H1 (cell line): ENCODE measurements around the gene BTD. TPM values are rescaled to one million over a fixed set of nuclear protein-coding genes. Genes with fewer than 3 reads are reported as not detected.

Experiments used
- CTCF ChIA-PET: fragments of 300-600 bp; sonication (Branson Sonifier 250); formaldehyde crosslinking; loops from one replicate; lab custom pipeline; 2021; ENCODE audit not compliant: partially characterized antibody; lab: Charles Lee
- POLR2A ChIA-PET: fragments of 300-600 bp; sonication (Branson Sonifier 250); formaldehyde crosslinking; loops from one replicate; lab custom pipeline; 2021; ENCODE audit warnings: inconsistent platforms; ENCODE audit not compliant: partially characterized antibody; lab: Charles Lee
- DNase-seq, 2 experiments: peaks; one replicate each; pipeline versions ENCODE4 v3.0.0 to v3.0.0-alpha.2; 2010 to 2022; ENCODE audit warnings: low spot score in 2 of 2, low read depth in 1 of 2, mixed read lengths in 1 of 2
- FAIRE-seq: peaks from 2 replicates; lab custom pipeline; 2011; peaks lifted over from hg19 to GRCh38; lab: Jason Lieb, UNC
- H2AFZ ChIP-seq: 2 replicates; pipeline ENCODE4 v1.8.1; 2012; ENCODE audit warnings: low read length, inconsistent platforms
- H2AK5ac ChIP-seq: 2 replicates; pipeline ENCODE4 v1.6.1; 2013; ENCODE audit warnings: low read depth, low read length
- H2BK120ac ChIP-seq: replicated peaks from 2 replicates; pipeline ENCODE3; 2013; ENCODE audit warnings: low read depth, low read length, inconsistent platforms
- H2BK12ac ChIP-seq: 2 replicates; pipeline ENCODE4 v1.6.1; 2013; ENCODE audit warnings: low read depth, low read length
- H2BK15ac ChIP-seq: 2 replicates; pipeline ENCODE4 v1.6.1; 2013; ENCODE audit warnings: low read length
- H2BK20ac ChIP-seq: 2 replicates; pipeline ENCODE4 v1.6.1; 2013; ENCODE audit warnings: low read length
- H2BK5ac ChIP-seq: 2 replicates; pipeline ENCODE4 v1.6.1; 2013; ENCODE audit warnings: low read depth, low read length
- H3K14ac ChIP-seq: 2 replicates; pipeline ENCODE4 v1.6.1; 2013; ENCODE audit warnings: inconsistent platforms; ENCODE audit not compliant: insufficient read length
- H3K18ac ChIP-seq: 2 replicates; pipeline ENCODE4 v1.6.1; 2013; ENCODE audit warnings: low read length; ENCODE audit errors: extremely low read depth
- H3K23ac ChIP-seq: 2 replicates; pipeline ENCODE4 v1.6.1; 2013; ENCODE audit warnings: inconsistent platforms; ENCODE audit not compliant: insufficient read length
- H3K23me2 ChIP-seq: 2 replicates; pipeline ENCODE4 v1.6.1; 2013; ENCODE audit warnings: low read depth, low read length
- H3K27ac ChIP-seq: 2 replicates; pipeline ENCODE4 v1.6.1; 2011; ENCODE audit warnings: low read depth, low read length, inconsistent platforms
- H3K27me3 ChIP-seq, 4 experiments: replicated peaks in 1 of 4; 1 replicate in 1 of 4; 2 replicates in 3 of 4; pipeline versions ENCODE4 v1.6.1 to v1.8.1; 2011 to 2013; ENCODE audit warnings: low read length in 3 of 4, mild to moderate bottlenecking in 3 of 4, inconsistent platforms in 2 of 4, mixed read lengths in 2 of 4, moderate library complexity in 1 of 4; ENCODE audit not compliant: control insufficient read depth in 3 of 4, insufficient read depth in 3 of 4; ENCODE audit errors: extremely low read depth in 1 of 4
- H3K36me3 ChIP-seq, 4 experiments: 2 replicates each; pipeline versions ENCODE4 v1.6.1 to v1.8.1; 2011 to 2013; ENCODE audit warnings: mild to moderate bottlenecking in 4 of 4, low read length in 3 of 4, moderate library complexity in 2 of 4, control low read depth in 1 of 4, inconsistent platforms in 1 of 4; ENCODE audit not compliant: insufficient read depth in 4 of 4, control insufficient read depth in 2 of 4
- H3K4ac ChIP-seq: replicated peaks from 2 replicates; pipeline ENCODE3; 2013; ENCODE audit warnings: low read length, low read depth, mixed read lengths, inconsistent platforms; ENCODE audit not compliant: insufficient read length
- H3K4me1 ChIP-seq, 4 experiments: replicated peaks in 1 of 4; 1 replicate in 1 of 4; 2 replicates in 3 of 4; pipeline versions ENCODE4 v1.6.1 to v1.8.1; 2011 to 2013; ENCODE audit warnings: low read length in 3 of 4, inconsistent platforms in 2 of 4, mixed read lengths in 1 of 4; ENCODE audit not compliant: insufficient read depth in 4 of 4, control insufficient read depth in 3 of 4
- H3K4me2 ChIP-seq, 2 experiments: 2 replicates each; pipeline versions ENCODE4 v1.6.1 to v1.8.1; 2011 to 2013; ENCODE audit warnings: low read depth in 2 of 2, low read length in 2 of 2, control low read depth in 1 of 2, inconsistent platforms in 1 of 2, mild to moderate bottlenecking in 1 of 2; ENCODE audit not compliant: insufficient read depth in 1 of 2
- H3K4me3 ChIP-seq, 4 experiments: fragments of 200-600, 300-600 bp in 1 of 4; sonication (generic), shearing (Covaris generic), sonication (Bioruptor Twin) in 1 of 4; 2 replicates each; pipeline versions ENCODE4 v1.5.1 to v1.8.1; 2011 to 2016; ENCODE audit warnings: low read length in 4 of 4, low read depth in 3 of 4, control low read depth in 2 of 4, inconsistent platforms in 2 of 4, mild to moderate bottlenecking in 2 of 4, mixed read lengths in 1 of 4, moderate library complexity in 1 of 4; ENCODE audit not compliant: insufficient read depth in 2 of 4; ENCODE audit errors: extremely low read depth in 1 of 4
- H3K56ac ChIP-seq: replicated peaks from 2 replicates; pipeline ENCODE3; 2013; ENCODE audit warnings: low read depth, mild to moderate bottlenecking, mixed read lengths, low read length, inconsistent platforms; ENCODE audit not compliant: insufficient read length
- H3K79me1 ChIP-seq: 2 replicates; pipeline ENCODE4 v1.6.1; 2013; ENCODE audit warnings: low read depth, low read length, control low read depth
- H3K79me2 ChIP-seq, 2 experiments: 2 replicates each; pipeline versions ENCODE4 v1.6.1 to v1.8.1; 2012 to 2013; ENCODE audit warnings: low read length in 2 of 2, mild to moderate bottlenecking in 2 of 2, inconsistent platforms in 1 of 2; ENCODE audit not compliant: insufficient read depth in 2 of 2, control insufficient read depth in 1 of 2
- H3K9ac ChIP-seq, 4 experiments: replicated peaks in 1 of 4; 1 replicate in 1 of 4; 2 replicates in 3 of 4; pipeline versions ENCODE4 v1.6.1 to v1.8.1; 2011 to 2013; ENCODE audit warnings: low read depth in 3 of 4, low read length in 3 of 4, control low read depth in 2 of 4, mild to moderate bottlenecking in 2 of 4, moderate library complexity in 2 of 4, inconsistent platforms in 1 of 4; ENCODE audit errors: extremely low read depth in 1 of 4
- H3K9me3 ChIP-seq, 2 experiments: 2 replicates each; pipeline versions ENCODE4 v1.6.1 to v1.8.1; 2012 to 2013; ENCODE audit warnings: mild to moderate bottlenecking in 2 of 2, moderate library complexity in 2 of 2, control low read depth in 1 of 2, inconsistent platforms in 1 of 2, low read depth in 1 of 2, low read length in 1 of 2, mixed read lengths in 1 of 2; ENCODE audit not compliant: insufficient read depth in 2 of 2
- H4K20me1 ChIP-seq, 2 experiments: replicated peaks in 1 of 2; 2 replicates each; pipeline versions ENCODE3 to v1.8.1; 2011 to 2013; ENCODE audit warnings: inconsistent platforms in 2 of 2, low read length in 2 of 2, mild to moderate bottlenecking in 1 of 2; ENCODE audit not compliant: insufficient read depth in 2 of 2, control insufficient read depth in 1 of 2
- H4K5ac ChIP-seq: 2 replicates; pipeline ENCODE4 v1.6.1; 2013; ENCODE audit warnings: low read length, low read depth, mixed read lengths, inconsistent platforms; ENCODE audit not compliant: insufficient read length
- H4K8ac ChIP-seq: 2 replicates; pipeline ENCODE4 v1.8.0; 2013; ENCODE audit warnings: mild to moderate bottlenecking, moderate library complexity, low read length, inconsistent platforms; ENCODE audit not compliant: insufficient read depth; ENCODE audit errors: extremely low read depth
- H4K91ac ChIP-seq: replicated peaks from 2 replicates; pipeline ENCODE3; 2013; ENCODE audit warnings: low read length, mixed read lengths, inconsistent platforms; ENCODE audit not compliant: insufficient read length
- BRCA1 ChIP-seq: IDR thresholded peaks from 2 replicates; pipeline ENCODE4 v1.6.1; 2012; ENCODE audit warnings: low read depth, low read length, improper control_type of control experiment
- CTBP2 ChIP-seq: IDR thresholded peaks from 2 replicates; pipeline ENCODE4 v1.7.0; 2011; ENCODE audit warnings: borderline replicate concordance, mild to moderate bottlenecking, moderate library complexity, mixed read lengths, low read length; ENCODE audit not compliant: insufficient read depth, insufficient read length
- EZH2 ChIP-seq: fragments of 200-600 bp; sonication (generic); IDR thresholded peaks from 2 replicates; pipeline ENCODE4 v1.7.1; 2012; ENCODE audit warnings: low read depth, mild to moderate bottlenecking, moderate library complexity, low read length, inconsistent platforms; ENCODE audit not compliant: severe bottlenecking
- KDM5A ChIP-seq: fragments of 200-600 bp; IDR thresholded peaks from 2 replicates; pipeline ENCODE4 v1.7.1; 2012; ENCODE audit warnings: mild to moderate bottlenecking, low read length, inconsistent platforms, mixed read lengths
- PHF8 ChIP-seq: fragments of 200-600 bp; sonication (generic); conservative IDR thresholded peaks from 2 replicates; pipeline ENCODE4 v1.7.1; 2012; ENCODE audit warnings: low read depth, mild to moderate bottlenecking, inconsistent platforms, low read length, moderate library complexity
- POU5F1 ChIP-seq: IDR thresholded peaks from 2 replicates; pipeline ENCODE4 v1.6.1; 2011; ENCODE audit warnings: low read depth, mild to moderate bottlenecking, low read length, moderate library complexity
- RFX5 ChIP-seq: IDR thresholded peaks from 2 replicates; pipeline ENCODE4 v1.6.1; 2011; ENCODE audit warnings: low read depth, low read length, improper control_type of control experiment, borderline replicate concordance
- RXRA ChIP-seq: IDR thresholded peaks from 2 replicates; pipeline ENCODE4 v1.6.1; 2011; ENCODE audit warnings: low read depth, mild to moderate bottlenecking, low read length, moderate library complexity; ENCODE audit not compliant: insufficient read depth
- SIRT6 ChIP-seq: IDR thresholded peaks from one replicate; pipeline ENCODE4 v1.7.1; 2012; ENCODE audit warnings: low read length, inconsistent platforms
- TAF1 ChIP-seq: IDR thresholded peaks from 2 replicates; pipeline ENCODE4 v1.6.1; 2011; ENCODE audit warnings: mild to moderate bottlenecking, low read depth, low read length
- TCF12 ChIP-seq: IDR thresholded peaks from 2 replicates; pipeline ENCODE4 v1.6.1; 2011; ENCODE audit warnings: low read depth, mild to moderate bottlenecking, low read length
- WGBS, 2 experiments: shearing (Covaris generic) in 1 of 2; methylation state at CpG; one replicate each; pipeline versions ENCODE4 v1.1.6 to v1.1.7; 2013 to 2015; ENCODE audit warnings: low lambda C conversion rate in 2 of 2, mixed read lengths in 2 of 2, inconsistent platforms in 1 of 2, low coverage in 1 of 2, missing lambda C conversion rate in 1 of 2; ENCODE audit not compliant: insufficient replicate concordance in 2 of 2, insufficient coverage in 1 of 2, insufficient read length in 1 of 2; ENCODE audit errors: extremely low coverage in 1 of 2, missing lambda C conversion rate in 1 of 2; 5-methylcytosine and 5-hydroxymethylcytosine counted together
- polyA plus RNA-seq, 7 experiments: library from polyadenylated mRNA; depleted of rRNA in 3 of 7; stranded (reverse) in 5 of 7; unstranded in 2 of 7; fragments of >200 nt in 5 of 7; fragments of 200-250 nt in 2 of 7; gene quantifications; 1 replicate in 5 of 7; 2 replicates in 1 of 7; 4 replicates in 1 of 7; pipeline versions ENCODE4 v1.2.1 to v1.2.3, GENCODE V29; 2011 to 2013; ENCODE audit warnings: missing spikeins in 2 of 7, mixed read lengths in 2 of 7
- total RNA-seq: library from RNA; stranded (reverse); fragmentation: NEBNext Ultra II Directional; extraction: Animal tissue kit (Norgen Biotek cat#: 25700); gene quantifications from 2 replicates; pipeline ENCODE4 v1.2.1, GENCODE V29; 2021

BTD gene
- total and polyA plus RNA-seq, 2 of the 8 experiments (the other 6 are each of a cell fraction or from before 2014, with no cell fraction given): 21.8 to 36.7 TPM

DNA sequence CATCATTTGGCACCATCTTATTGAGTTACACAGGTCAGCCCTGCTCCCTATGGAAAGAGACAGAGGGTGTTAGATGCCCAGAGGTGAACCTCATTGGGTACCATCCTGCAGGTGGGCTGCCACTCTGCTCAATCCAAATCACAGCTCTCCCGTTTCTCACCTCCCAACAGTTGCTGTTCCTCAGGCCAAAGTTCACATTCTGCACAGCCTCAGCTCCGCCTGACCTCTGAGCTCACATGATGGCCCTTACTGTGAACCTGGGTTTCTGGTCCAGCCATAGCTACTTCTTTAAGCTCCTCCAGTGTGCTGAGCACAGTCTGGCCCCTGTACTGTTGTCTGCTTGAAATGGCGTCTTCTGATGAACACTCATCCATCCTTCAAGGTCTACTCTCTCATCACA lies 47.8 kb downstream of the BTD start:
- Histone ChIP-seq H4K91ac (no peak overlapping the region), H2AK5ac (no peak overlapping the region), H3K18ac (no peak overlapping the region), H2BK20ac (no peak overlapping the region), H3K27me3 (no peaks in the 10 kb centered on the region; a peak in 1 of 7 replicates), H3K4me2 (no peak overlapping the region), H3K4ac (no peak overlapping the region), H2BK5ac (no peak overlapping the region), H3K56ac (no peak overlapping the region), H3K9ac (no peak overlapping the region), H4K20me1 (no peaks in the 10 kb centered on the region), H3K23ac (no peak overlapping the region), H2BK12ac (no peak overlapping the region), H3K79me1 (no peaks in the 10 kb centered on the region), H3K36me3 (peaks cover 0 to 3% (median 1%) of the 10 kb centered on the region in 4 experiments; a peak in 2 of 8 replicates), H3K4me1 (peaks cover 0 to 9% (median 5%) of the 10 kb centered on the region in 4 experiments; a peak in 4 of 7 replicates), H3K4me3 (no peak overlapping the region), H3K27ac (no peak overlapping the region), H3K23me2 (no peaks in the 10 kb centered on the region), H2AFZ (no peak overlapping the region), H3K14ac (no peak overlapping the region), H4K5ac (no peak overlapping the region), H4K8ac (no peak overlapping the region), H2BK120ac (no peak overlapping the region), H3K9me3 (no peaks in the 10 kb centered on the region), H2BK15ac (no peak overlapping the region), H3K79me2 (no peaks in the 10 kb centered on the region)
- WGBS, 2 experiments: 95% methylated on average over 3 of the region's 3 CpGs; no CpG with 5 or more reads in 1 of the 2 experiments
- DNase-seq (no peak), FAIRE-seq (no peak)
- ChIA-PET POLR2A (interaction anchor here (0.8 to 2.6 kb wide), 2 partner anchors 14 to 16 kb away, joined by 3 to 7 read pairs; no protein-coding TSS in a partner anchor), CTCF (no interaction called here)
- TF ChIP-seq POU5F1: no peak
- TF ChIP-seq TAF1: no peak
- no peak for TF ChIP-seq PHF8
- no peak for TF ChIP-seq SIRT6
- TF ChIP-seq EZH2: no peak
- TF ChIP-seq CTBP2: no peak
- no peak for TF ChIP-seq TCF12
- no peak for TF ChIP-seq RXRA
- no peak for TF ChIP-seq RFX5
- TF ChIP-seq KDM5A: no peak
- TF ChIP-seq BRCA1: no peak
